Karpas-422 (cell line): Measurements from ENCODE around the gene NMT2. TPM values are rescaled to one million over a fixed set of nuclear protein-coding genes. Genes with fewer than 3 reads are reported as not detected.

ENCODE experiments used
- DNase-seq: peaks from one replicate; pipeline ENCODE4 v3.0.0-alpha.2; 2015
- H2AFZ ChIP-seq: fragments of 200-600 bp; sonication (generic); 2 replicates; pipeline ENCODE4 v1.6.1; 2014; ENCODE audit warnings: antibody characterized with exemption, low read length, mixed read lengths
- H3K27ac ChIP-seq: fragments of 200-600 bp; sonication (generic); 2 replicates; pipeline ENCODE4 v1.5.1; 2014; ENCODE audit warnings: mild to moderate bottlenecking, low read length, moderate library complexity
- H3K27me3 ChIP-seq: fragments of 200-600 bp; sonication (generic); 2 replicates; pipeline ENCODE4 v1.6.1; 2014; ENCODE audit warnings: low read length, mixed read lengths
- H3K36me3 ChIP-seq: fragments of 200-600 bp; sonication (generic); 2 replicates; pipeline ENCODE4 v1.6.1; 2014; ENCODE audit warnings: low read length, mixed read lengths; ENCODE audit not compliant: insufficient read depth
- H3K4me1 ChIP-seq: fragments of 200-600 bp; sonication (generic); 2 replicates; pipeline ENCODE4 v1.6.1; 2014; ENCODE audit warnings: mild to moderate bottlenecking, low read length, mixed read lengths
- H3K4me2 ChIP-seq: fragments of 200-600 bp; sonication (generic); 2 replicates; pipeline ENCODE4 v1.6.1; 2014; ENCODE audit warnings: low read length, low read depth, mild to moderate bottlenecking; ENCODE audit not compliant: poor library complexity, severe bottlenecking
- H3K4me3 ChIP-seq: fragments of 200-600 bp; sonication (generic); 2 replicates; pipeline ENCODE4 v1.5.1; 2014; ENCODE audit warnings: mild to moderate bottlenecking, antibody characterized with exemption, low read length, mixed read lengths
- H3K79me2 ChIP-seq: fragments of 200-600 bp; sonication (generic); 2 replicates; pipeline ENCODE4 v1.6.1; 2014; ENCODE audit warnings: mild to moderate bottlenecking, low read length, mixed read lengths
- H3K9ac ChIP-seq: fragments of 200-600 bp; sonication (generic); 2 replicates; pipeline ENCODE4 v1.6.0; 2014; ENCODE audit warnings: low read length
- H3K9me2 ChIP-seq: fragments of 200-600 bp; sonication (generic), shearing (Covaris generic); replicated peaks from 2 replicates; pipeline ENCODE4 v1.6.0; 2014; ENCODE audit warnings: mild to moderate bottlenecking, low read length, moderate library complexity; ENCODE audit not compliant: insufficient read depth
- H3K9me3 ChIP-seq: fragments of 300-700, 200-600 bp; sonication (generic); 2 replicates; pipeline ENCODE4 v1.6.1; 2014; ENCODE audit warnings: low read length, mixed read lengths
- H4K20me1 ChIP-seq: fragments of 200-600 bp; sonication (generic); 2 replicates; pipeline ENCODE4 v1.6.1; 2014; ENCODE audit warnings: mild to moderate bottlenecking, antibody characterized with exemption, low read length, low read depth; ENCODE audit not compliant: insufficient read depth
- total RNA-seq: library from RNA; depleted of rRNA; stranded (reverse); fragments of >200 nt; shearing (Covaris generic); gene quantifications from 2 replicates; pipeline ENCODE4 v1.2.3, GENCODE V29; 2014; ENCODE audit warnings: low replicate concordance

The NMT2 gene
- total RNA-seq, 1 experiment from 2014 or later, result 1.6 TPM

- H3K36me3 ChIP-seq, result no peaks in the 10 kb centered on the region
- H3K79me2 ChIP-seq, result no peaks in the 10 kb centered on the region
- H3K9me3 ChIP-seq, result no peaks in the 10 kb centered on the region
- no peak overlapping the region for H3K4me3 ChIP-seq
- no peaks in the 10 kb centered on the region for H3K9me2 ChIP-seq
- H3K9ac ChIP-seq, result no peak overlapping the region
- H2AFZ ChIP-seq, result no peak overlapping the region
- no peaks in the 10 kb centered on the region for H3K27me3 ChIP-seq
- no peak for DNase-seq
- no peaks in the 10 kb centered on the region for H4K20me1 ChIP-seq
- H3K4me1 ChIP-seq, result no peaks in the 10 kb centered on the region
- no peak overlapping the region for H3K4me2 ChIP-seq
- no peak overlapping the region for H3K27ac ChIP-seq
These were observed 10.0 kb downstream of the NMT2 start for GRCh38 chr10:15158448-15158847.

DNA sequence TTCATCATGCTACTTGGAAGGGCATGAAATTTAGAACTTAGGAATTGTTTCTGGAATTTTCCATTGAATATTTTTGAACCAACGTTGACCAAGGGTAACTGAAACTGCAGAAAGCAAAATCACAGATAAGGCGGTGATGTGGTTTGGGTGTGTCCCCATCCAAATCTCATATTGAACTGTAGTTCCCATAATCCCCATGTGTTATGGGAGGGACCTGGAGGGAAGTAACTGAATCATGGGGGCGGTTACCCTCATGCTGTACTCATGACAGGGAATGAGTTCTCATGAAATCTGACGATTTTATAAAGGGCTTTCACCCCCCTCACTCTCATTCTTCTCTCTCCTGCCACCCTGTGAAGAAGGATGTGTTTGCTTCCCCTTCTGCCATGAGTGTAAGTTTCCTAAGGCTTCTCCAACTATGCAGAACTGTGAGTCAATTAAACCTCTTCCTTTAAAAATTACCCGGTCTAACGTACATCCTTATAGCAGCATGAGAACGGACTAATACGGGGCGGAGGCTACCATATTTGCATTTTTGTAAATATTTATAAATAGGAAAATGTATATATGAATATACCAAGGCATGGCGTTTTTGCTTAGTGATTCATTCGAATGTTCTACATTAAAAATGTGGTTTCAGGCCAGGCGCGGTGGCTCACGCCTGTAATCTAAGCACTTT lies 12.4 kb downstream of the NMT2 start:
- H4K20me1 ChIP-seq, result no peaks in the 10 kb centered on the region
- no peak overlapping the region for H3K9ac ChIP-seq
- H3K36me3 ChIP-seq, result no peaks in the 10 kb centered on the region
- H3K4me1 ChIP-seq, result no peaks in the 10 kb centered on the region
- no peaks in the 10 kb centered on the region for H3K27me3 ChIP-seq
- no peak overlapping the region for H3K4me2 ChIP-seq
- no peak overlapping the region for H3K27ac ChIP-seq
- DNase-seq, result no peak
- no peak overlapping the region for H2AFZ ChIP-seq
- H3K9me2 ChIP-seq, result no peaks in the 10 kb centered on the region
- H3K79me2 ChIP-seq, result no peaks in the 10 kb centered on the region
- no peak overlapping the region for H3K4me3 ChIP-seq
- no peaks in the 10 kb centered on the region for H3K9me3 ChIP-seq

GRCh38 chr10:15152556-15152955 lies 15.9 kb downstream of the NMT2 start:
- Histone ChIP-seq H3K9me3 (no peaks in the 10 kb centered on the region), H3K4me3 (no peak overlapping the region), H3K27ac (no peak overlapping the region), H3K9me2 (no peaks in the 10 kb centered on the region), H3K36me3 (no peaks in the 10 kb centered on the region), H3K27me3 (no peaks in the 10 kb centered on the region), H3K79me2 (no peaks in the 10 kb centered on the region), H3K4me1 (no peaks in the 10 kb centered on the region), H3K4me2 (no peak overlapping the region), H3K9ac (no peak overlapping the region), H2AFZ (no peak overlapping the region), H4K20me1 (0 out of 2 replicates have a peak, but pooled peaks cover 3% of the 10 kb centered on the region)
- DNase-seq, result no peak

GRCh38 chr10:15150563-15150962 lies 17.9 kb downstream of the NMT2 start:
- Histone ChIP-seq H4K20me1 (0 out of 2 replicates have a peak, but pooled peaks cover 3% of the 10 kb centered on the region), H3K4me2 (no peak overlapping the region), H3K79me2 (no peaks in the 10 kb centered on the region), H3K9ac (no peak overlapping the region), H3K27ac (no peak overlapping the region), H3K9me3 (no peaks in the 10 kb centered on the region), H3K4me3 (no peak overlapping the region), H2AFZ (no peak overlapping the region), H3K9me2 (no peaks in the 10 kb centered on the region), H3K27me3 (no peaks in the 10 kb centered on the region), H3K36me3 (no peaks in the 10 kb centered on the region), H3K4me1 (no peaks in the 10 kb centered on the region)
- DNase-seq, result no peak

GRCh38 chr10:15149042-15149771 lies 19.3 kb downstream of the NMT2 start:
- Histone ChIP-seq H3K27ac (no peak overlapping the region), H2AFZ (no peak overlapping the region), H4K20me1 (0 out of 2 replicates have a peak, but pooled peaks cover 3% of the 10 kb centered on the region), H3K4me3 (no peak overlapping the region), H3K27me3 (no peaks in the 10 kb centered on the region), H3K4me2 (no peak overlapping the region), H3K9ac (no peak overlapping the region), H3K9me2 (no peaks in the 10 kb centered on the region), H3K9me3 (no peaks in the 10 kb centered on the region), H3K4me1 (no peaks in the 10 kb centered on the region), H3K79me2 (no peaks in the 10 kb centered on the region), H3K36me3 (no peaks in the 10 kb centered on the region)
- no peak for DNase-seq

GRCh38 chr10:15147594-15148392 lies 20.7 kb downstream of the NMT2 start:
- Histone ChIP-seq H3K4me1 (no peaks in the 10 kb centered on the region), H3K27me3 (no peaks in the 10 kb centered on the region), H3K9me3 (no peaks in the 10 kb centered on the region), H2AFZ (no peak overlapping the region), H3K9me2 (no peaks in the 10 kb centered on the region), H3K4me2 (no peak overlapping the region), H3K27ac (no peak overlapping the region), H3K9ac (no peak overlapping the region), H3K4me3 (no peak overlapping the region), H3K36me3 (no peaks in the 10 kb centered on the region), H4K20me1 (0 out of 2 replicates have a peak, but pooled peaks cover 3% of the 10 kb centered on the region), H3K79me2 (no peaks in the 10 kb centered on the region)
- no peak for DNase-seq

- Histone ChIP-seq H3K27ac (no peak overlapping the region), H2AFZ (no peak overlapping the region; the same call in 1 of the 2 replicates), H3K9me2 (no peaks in the 10 kb centered on the region), H3K4me3 (no peak overlapping the region), H4K20me1 (0 out of 2 replicates have a peak, but pooled peaks cover 3% of the 10 kb centered on the region), H3K79me2 (no peaks in the 10 kb centered on the region), H3K4me1 (peaks cover under 1% of the 10 kb centered on the region; the same call in 1 of the 2 replicates), H3K4me2 (no peak overlapping the region), H3K9ac (no peak overlapping the region), H3K36me3 (no peaks in the 10 kb centered on the region), H3K27me3 (no peaks in the 10 kb centered on the region), H3K9me3 (no peaks in the 10 kb centered on the region)
- no peak for DNase-seq
These were observed 22.1 kb downstream of the NMT2 start for GRCh38 chr10:15146366-15146765.

- no peaks in the 10 kb centered on the region for H3K9me2 ChIP-seq
These were observed 23.7 kb downstream of the NMT2 start for GRCh38 chr10:15144788-15145187.

More at GRCh38 chr10:15144788-15145187, 23.7 kb downstream of the NMT2 start:
- Histone ChIP-seq H3K27me3 (no peaks in the 10 kb centered on the region), H3K9ac (no peak overlapping the region), H3K4me2 (no peak overlapping the region), H3K4me3 (no peak overlapping the region), H4K20me1 (no peaks in the 10 kb centered on the region), H3K27ac (no peak overlapping the region), H2AFZ (no peak overlapping the region), H3K4me1 (peaks cover 5% of the 10 kb centered on the region), H3K79me2 (no peaks in the 10 kb centered on the region), H3K36me3 (no peaks in the 10 kb centered on the region), H3K9me3 (no peaks in the 10 kb centered on the region)
- DNase-seq, result no peak
